HG02642 (cell line): ENCODE measurements around the gene JUND.

Experiments used
- ATAC-seq: cut with Tn5 transposase; IDR thresholded peaks from one replicate; pipeline ENCODE4 v1.9.1; 2021; ENCODE audit warnings: mild to moderate bottlenecking; ENCODE audit not compliant: unreplicated experiment, poor library complexity

Gene JUND

DNA sequence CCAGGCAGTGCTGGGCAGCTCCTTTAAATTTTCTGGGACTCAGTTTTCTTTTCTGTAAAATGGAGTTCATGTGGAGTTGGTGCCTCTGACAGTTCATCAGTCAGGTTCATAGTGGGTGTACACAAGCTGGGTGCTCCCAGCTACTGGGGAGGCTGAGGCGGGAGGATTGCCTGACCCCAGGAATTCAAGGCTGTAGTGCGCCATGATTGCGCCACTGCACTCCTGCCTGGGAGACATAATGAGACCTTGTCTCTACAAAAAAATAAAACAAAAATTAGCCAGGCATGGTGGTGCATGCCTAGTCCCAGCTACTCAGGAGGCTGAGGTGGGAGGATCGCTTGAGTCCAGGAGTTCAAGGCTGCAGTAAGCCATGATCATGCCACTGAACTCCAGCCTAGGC, 28.3 kb downstream of the JUND start:
- ATAC-seq = no peak

DNA sequence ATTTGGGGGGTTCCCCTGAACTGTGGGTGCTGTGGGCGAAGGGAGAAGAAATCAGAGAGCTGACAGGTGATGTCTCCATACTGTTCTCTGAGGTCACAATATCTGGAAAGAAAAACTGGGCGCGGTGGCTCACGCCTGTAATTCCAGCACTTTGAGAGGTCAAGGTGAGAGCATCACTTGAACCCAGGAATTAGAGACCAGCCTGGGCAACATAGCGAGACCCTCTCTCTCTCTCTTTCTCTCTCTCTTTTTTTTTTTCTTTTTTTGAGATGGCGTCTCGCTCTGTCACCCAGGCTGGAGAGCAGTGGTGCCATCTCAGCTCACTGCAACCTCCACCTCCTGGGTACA, 29.1 kb downstream of the JUND start:
- ATAC-seq = no peak

DNA sequence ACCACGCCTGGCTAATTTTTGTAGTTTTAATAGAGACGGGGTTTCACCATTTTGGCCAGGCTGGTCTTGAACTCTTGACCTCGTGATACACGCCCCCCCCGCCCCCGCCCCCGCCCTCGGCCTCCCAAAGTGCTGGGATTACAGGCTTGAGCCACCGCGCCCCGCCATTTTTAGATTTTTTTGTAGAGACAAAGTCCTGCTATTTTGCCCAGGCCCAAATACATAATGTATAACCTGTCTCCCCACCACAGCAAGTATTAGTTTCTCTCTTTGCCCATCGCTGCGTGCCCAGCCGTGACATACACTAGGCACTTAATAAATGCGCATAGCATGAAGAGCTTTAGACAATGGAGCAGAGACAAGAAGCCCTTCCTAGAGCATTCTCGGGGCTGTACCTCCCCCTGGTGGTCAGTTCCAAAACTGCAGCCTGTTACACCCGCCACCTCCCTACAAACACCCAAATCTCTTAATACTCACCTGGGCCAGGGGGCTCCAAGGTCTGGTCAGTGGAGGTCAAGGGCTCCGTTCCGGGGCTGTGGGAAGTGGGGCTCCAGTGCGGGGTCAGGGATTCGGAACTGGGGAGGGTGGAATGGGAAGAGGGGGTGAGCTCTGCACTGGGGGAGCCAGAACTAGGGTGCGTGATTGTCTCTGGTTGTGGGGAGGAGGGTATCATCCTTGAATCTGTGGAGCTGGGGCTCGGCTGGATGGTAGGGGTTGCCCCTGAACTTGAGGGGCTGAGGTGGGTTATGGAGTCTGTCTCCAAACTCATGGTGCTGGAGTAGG, 29.6 kb downstream of the JUND start:
- ATAC-seq = no peak

DNA sequence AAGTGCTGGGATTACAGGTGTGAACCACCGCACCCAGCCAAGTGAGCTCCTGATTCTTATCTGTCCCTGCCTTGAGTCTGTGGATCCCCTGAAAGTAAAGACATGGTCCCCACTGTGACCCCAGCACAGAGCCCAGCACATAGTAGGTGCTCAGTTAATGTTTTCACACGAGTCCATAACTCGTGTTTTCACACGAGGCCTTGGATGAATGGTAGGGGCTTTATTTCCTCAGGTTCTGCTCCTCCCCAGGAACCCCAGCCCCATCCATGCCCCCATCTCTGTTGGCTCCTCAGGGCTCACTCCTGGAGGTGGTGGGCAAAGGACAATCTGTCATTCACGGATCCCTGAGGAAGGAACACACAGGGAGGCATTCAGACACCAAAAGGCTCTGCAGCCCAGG, 31.6 kb downstream of the JUND start:
- ATAC-seq = no peak

DNA sequence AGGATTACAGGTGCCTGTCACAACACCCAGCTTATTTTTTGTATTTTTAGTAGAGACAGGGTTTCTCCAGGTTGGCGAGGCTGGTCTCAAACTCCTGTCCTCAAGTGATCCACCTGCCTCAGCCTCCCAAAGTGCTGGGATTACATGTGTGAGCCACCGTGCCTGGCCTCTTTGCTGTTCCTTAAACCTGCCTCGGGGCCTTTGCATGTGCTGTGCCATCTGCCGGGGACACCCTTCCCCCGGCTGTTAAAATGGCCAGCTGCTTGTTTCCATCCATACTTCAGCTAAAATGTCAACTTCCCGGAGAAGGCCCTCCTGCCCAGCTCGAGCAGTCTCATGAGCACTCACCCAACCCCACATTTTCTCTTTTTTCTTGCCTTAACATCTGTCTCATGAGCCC, 36.1 kb downstream of the JUND start:
- no peak for ATAC-seq

DNA sequence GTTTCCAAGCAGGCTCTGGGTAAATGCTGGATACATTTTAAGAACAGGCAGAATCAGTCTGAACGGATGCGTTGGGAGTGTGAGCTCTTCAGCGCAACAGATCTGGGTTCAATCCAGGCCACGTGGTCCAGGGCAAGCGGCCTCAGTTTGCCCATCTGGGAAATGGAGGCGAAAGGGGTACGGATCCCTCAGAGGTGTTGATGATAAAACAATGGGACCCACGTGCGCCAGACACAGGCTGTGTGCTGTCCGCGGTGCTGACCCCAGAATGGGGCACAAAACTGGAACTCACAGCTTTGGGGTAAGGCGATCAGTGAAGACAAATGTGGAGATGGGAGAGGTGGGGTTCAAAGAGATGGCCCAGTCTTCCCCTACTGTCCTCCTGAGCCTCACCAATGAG, 42.1 kb downstream of the JUND start:
- ATAC-seq = no peak

DNA sequence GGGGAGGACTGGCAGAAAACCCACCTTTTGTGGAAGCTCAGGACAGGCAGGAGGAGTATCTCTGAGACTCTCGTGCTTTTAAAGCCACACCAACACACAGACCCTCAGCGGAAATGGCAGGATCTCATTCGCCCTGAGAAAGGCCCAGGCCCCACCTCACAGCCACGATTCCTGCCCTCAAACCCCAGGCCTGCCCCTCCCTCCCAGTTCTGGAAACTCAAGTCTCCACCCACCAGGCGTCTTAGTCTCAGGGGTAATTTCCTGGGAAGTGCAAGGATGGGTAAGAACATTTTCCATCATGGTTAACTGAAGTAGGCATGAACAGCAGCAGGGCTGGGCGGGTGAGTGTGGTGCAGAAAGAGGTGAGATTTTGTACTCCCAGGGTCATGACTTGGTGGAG, 47.2 kb downstream of the JUND start:
- no peak for ATAC-seq

DNA sequence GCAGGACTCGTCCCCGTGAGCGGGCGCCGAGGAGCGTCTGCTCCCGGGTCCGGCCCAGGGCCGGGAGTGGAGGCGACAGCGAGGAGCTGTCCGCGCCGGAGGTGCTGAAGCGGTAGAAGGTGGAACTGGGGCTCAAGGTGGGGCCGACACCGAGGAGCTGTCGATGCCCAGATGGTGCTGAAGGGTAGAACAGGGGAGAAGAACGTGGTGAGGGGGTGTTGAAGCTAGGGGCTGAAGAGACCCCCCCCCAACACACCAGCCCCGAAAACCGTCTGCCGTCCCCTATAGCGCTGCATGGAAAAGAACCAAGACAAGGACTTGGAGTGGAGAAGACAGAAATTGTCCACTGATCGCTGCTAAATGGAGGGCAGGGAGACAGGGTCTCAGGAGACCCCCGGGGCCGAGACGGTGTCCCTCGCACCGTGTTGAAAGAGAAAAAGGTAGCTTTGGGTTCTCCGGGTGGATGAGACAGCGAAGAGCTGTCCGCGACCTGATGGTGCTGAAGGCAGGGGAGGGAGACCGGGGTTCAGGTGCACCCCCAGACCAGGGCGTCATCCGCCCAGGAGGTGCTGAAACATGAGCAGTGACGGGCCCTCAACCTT, 48.1 kb downstream of the JUND start:
- no peak for ATAC-seq

DNA sequence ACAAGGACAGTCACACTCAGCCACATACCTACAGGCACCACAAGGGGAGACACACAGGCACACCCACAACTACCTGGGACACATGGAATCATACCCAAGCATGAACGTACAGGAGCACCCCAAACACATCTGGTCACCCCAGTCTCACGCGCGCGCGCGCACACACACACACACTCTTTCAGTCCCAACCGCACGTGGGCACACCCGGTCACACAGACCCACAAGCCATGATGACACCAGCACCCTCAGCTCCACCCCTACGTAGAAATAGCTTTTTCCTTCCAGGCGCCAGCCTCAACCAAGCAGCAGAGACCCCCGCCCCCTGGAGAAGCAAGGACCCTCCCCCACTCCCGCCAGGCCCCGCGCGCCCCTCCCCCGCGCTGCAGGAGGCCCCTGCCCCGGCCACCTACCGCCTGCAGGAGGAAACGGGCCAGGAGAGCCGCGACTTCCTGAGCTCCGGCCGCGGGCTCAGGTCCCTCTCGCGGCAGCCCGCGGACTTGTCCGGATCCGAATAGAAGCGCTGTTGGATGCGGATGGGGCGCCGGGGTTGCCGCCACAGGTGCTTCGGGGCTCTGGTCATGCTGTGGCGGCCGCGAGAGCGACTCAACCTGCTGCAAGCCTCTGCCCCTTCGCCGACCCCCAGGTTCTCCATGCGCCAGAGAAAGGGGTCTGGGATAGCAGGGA, 48.7 kb downstream of the JUND start:
- ATAC-seq = no peak

DNA sequence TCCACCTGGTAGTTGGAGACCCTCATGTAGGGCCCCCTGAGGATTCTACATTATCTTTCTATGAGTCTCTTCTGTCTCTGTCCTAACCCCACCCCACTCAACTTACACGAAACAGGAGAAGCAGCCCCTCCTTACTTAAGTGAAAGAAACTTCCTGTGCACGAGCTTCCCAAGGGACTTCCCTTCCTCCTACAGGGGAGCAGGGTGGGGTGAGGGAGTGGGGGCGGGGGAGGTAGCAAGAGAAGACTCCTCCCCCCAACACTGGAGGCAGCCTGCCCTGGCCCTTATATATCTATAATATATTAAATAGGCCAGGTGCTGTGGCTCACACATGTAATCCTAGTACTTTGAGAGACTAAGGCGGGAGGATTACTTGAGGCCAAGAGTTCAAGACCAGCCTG, 49.6 kb downstream of the JUND start:
- no peak for ATAC-seq

DNA sequence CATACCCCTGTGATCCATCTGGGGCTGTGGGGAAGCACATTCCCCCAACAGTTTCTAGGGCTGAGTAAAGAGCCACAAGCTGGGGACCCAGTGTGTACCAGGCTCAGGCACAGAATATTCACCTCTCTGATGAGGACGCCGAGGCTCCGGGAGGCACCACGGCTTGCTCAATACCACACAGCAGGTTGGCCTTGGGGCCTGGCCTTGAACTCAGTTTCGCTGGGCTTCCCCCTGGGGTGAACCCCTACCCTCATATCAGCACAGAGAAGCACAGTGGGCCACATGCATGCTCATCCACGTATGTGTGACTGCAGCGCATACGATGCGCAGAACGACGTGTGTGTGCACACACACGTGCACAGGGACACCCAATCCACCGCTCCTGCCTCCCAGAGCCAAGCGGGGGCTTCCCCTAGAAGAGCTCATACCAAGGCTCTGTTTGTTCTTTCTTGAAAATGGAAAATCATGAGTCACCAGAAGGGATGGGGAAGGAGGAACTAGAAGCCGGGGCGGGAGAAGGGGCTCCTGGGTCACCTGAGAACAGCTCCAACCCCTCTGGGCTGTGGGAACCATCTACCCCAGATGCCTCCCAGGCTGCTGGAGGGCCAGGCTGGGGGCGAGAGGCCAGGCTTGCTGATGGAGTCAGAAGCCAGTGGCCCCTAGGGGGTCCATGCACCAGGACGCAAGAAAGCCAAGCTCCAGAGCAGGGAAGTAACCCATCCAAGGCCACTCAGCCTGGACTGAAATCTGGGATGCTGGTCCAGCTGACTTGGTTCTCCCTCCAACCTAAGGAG, 50.3 kb downstream of the JUND start:
- ATAC-seq = no peak

DNA sequence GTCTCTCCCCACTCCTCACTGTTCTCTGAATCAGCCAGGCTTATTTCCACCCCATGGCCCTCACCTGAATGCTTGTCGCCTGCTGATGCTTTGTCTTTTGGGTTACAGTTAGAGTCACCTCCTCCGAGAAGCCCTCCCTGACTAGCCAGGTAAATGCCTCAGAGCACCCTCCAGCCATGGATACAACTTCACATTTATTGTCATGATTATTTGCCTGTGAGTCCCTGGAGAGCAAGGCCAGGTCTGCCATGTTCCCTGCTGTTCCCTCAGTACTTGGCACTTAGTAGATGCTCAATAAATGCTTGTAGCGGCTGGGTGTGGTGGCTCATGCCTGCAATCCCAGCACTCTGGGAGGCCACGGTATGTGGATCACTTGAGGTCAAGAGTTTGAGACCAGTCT, 51.5 kb downstream of the JUND start:
- ATAC-seq = no peak
